ENCODE data around the gene UHRF2.

DNA sequence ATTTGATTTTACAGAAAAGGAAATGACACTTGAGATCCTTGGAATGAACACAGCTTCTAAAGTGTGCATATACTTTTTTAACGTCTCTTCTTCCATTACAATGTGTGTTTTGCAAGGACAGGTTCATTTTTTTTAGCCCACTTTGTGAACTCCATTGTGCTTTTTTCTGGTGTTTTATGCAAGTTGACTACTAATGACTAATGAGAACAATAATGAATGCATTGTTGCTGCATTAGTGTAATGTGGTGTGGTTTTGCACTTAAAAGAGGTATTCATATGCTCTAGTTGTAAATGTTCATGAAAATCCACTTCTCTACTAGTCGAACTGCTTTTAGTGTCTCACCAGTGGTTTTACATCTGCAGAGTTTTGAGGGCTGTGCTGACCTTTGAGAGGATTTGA, 93.6 kb downstream of the UHRF2 start:
- TF ChIP-seq GATA2 (IDR thresholded peaks at IDR 0.05; ENCODE audit: low read depth, low read length) (no peak), GATA3 (IDR thresholded peaks at IDR 0.05; ENCODE audit: low read depth, low read length) (no peak)
